ENCODE data around the gene KRT26.

GRCh38 chr17:40820228-40820838, 48.3 kb upstream of the KRT26 start:
- TF ChIP-seq CTCF (IDR thresholded peaks at IDR 0.05; ENCODE audit: low read depth, low read length, poor library complexity, severe bottlenecking) = no peak
- TF ChIP-seq EZH2phosphoT487 (IDR thresholded peaks at IDR 0.05; ENCODE audit: borderline replicate concordance, low read length) = no peak

Data from DOHH2 (cell line).